ENCODE data around the gene GALNT1.

- no peak for TF ChIP-seq CHD2 (IDR thresholded peaks at IDR 0.05; ENCODE audit: low read depth, low read length)
- no peak for TF ChIP-seq KAT7 (CRISPR knock-in tag; IDR thresholded peaks at IDR 0.05; ENCODE audit: borderline replicate concordance)
- no peak for TF ChIP-seq HMG20B (CRISPR knock-in tag; IDR thresholded peaks at IDR 0.05)
Measured at GRCh38 chr18:35589546-35589945, 8.0 kb downstream of the GALNT1 start.

Data from K562 (cell line).